ENCODE results near the gene PLSCR2. TPM values are rescaled to one million over a fixed set of nuclear protein-coding genes. Genes with fewer than 3 reads are reported as not detected.

PLSCR2 gene
- total RNA-seq, 1 experiment from 2014 or later, result not detected

DNA sequence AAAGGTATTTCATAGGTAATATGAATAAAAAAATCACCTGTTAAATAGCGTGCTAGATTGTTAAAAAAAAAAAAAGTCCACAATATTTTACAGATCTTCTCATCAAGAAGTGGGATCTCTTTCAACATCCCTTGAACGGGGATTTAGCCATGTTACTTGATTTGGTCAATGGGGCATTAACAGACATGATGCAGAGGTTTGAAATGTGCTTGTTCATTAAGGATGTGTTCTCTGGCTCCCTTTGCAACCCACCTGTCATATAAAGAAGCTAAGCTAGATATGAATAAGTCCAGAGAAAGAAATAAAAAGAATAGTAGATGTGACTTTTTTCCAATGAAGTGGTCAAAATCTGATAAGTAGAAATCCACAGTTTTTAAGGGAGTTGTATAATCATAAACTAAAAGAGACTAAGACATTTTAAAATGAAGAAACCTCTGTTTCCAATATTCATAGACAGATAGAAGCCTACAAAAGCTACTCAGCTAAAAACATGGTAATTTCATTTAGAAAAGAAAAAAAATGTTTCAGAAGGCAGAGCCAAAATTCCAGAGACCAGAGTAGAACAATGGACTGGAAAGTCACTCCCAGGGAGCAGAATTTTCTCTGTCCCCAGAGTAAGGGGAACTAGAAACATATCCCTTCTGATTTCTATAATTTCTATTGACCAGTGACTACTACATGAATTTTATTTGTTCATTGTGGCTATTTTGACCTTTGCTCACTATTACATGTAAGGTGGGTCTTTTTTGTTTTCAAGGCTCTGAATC is 79.2 kb downstream of the PLSCR2 start:
- POLR2A ChIA-PET (ENCODE audit: low non-redundant PET), result no interaction called here

DNA sequence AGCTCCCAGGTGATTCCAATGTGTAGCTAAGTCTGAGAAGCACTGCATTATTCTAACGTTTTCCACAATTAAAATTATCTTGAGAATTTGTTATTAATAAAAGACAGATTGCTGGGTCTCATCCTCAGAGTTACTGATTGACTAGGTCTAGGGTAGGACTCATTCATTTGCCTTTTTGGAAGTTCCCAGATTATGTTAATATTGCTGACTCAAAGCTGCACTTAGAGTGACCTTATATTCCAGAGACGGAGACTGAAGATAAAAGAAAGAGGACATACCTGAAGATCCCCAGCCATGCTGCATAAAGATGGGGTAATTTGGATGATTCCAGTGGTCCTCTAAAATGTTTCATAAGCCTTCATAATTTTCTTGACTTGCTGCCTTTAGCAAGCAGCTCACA is 81.8 kb downstream of the PLSCR2 start:
- ChIA-PET CTCF (no interaction called here), POLR2A (ENCODE audit: low non-redundant PET) (no interaction called here)
- Histone ChIP-seq H3K36me3 (ENCODE audit: insufficient read depth, low read length, poor library complexity, severe bottlenecking) (no peaks in the 10 kb centered on the region), H3K4me1 (ENCODE audit: insufficient read depth, low read length, poor library complexity, severe bottlenecking) (no peaks in the 10 kb centered on the region), H3K9me3 (ENCODE audit: low read depth, low read length, poor library complexity, severe bottlenecking) (no peaks in the 10 kb centered on the region), H3K27me3 (replicated peaks; ENCODE audit: insufficient read depth, low read depth, low read length, poor library complexity) (no peaks in the 10 kb centered on the region), H3K4me3 (ENCODE audit: low read depth, low read length, poor library complexity, severe bottlenecking) (no peak overlapping the region), H3K27ac (ENCODE audit: low read depth, low read length, poor library complexity, severe bottlenecking) (no peak overlapping the region)
- no peak for TF ChIP-seq CTCF (conservative IDR thresholded peaks at IDR 0.05; ENCODE audit: low read depth, low read length)
- no peak for TF ChIP-seq EZH2 (IDR thresholded peaks at IDR 0.05; ENCODE audit: borderline replicate concordance, low read depth, low read length, poor library complexity, severe bottlenecking)
- no TSS peak for BruUV-seq (replicated peaks)
- intact Hi-C loops (cut with micrococcal nuclease; ENCODE audit: unreplicated experiment), result no loop called here
- DNase-seq (ENCODE audit: low spot score), result no peak

More for the DNA sequence above, 79.2 kb downstream of the PLSCR2 start:
- no peak for DNase-seq (ENCODE audit: low spot score)
- CTCF ChIA-PET, result no interaction called here
- Histone ChIP-seq H3K27ac (ENCODE audit: low read depth, low read length, poor library complexity, severe bottlenecking) (no peak overlapping the region), H3K27me3 (replicated peaks; ENCODE audit: insufficient read depth, low read depth, low read length, poor library complexity) (no peaks in the 10 kb centered on the region), H3K36me3 (ENCODE audit: insufficient read depth, low read length, poor library complexity, severe bottlenecking) (no peaks in the 10 kb centered on the region), H3K4me3 (ENCODE audit: low read depth, low read length, poor library complexity, severe bottlenecking) (no peak overlapping the region), H3K4me1 (ENCODE audit: insufficient read depth, low read length, poor library complexity, severe bottlenecking) (no peaks in the 10 kb centered on the region), H3K9me3 (ENCODE audit: low read depth, low read length, poor library complexity, severe bottlenecking) (no peaks in the 10 kb centered on the region)
- intact Hi-C loops (cut with micrococcal nuclease; ENCODE audit: unreplicated experiment), result no loop called here
- TF ChIP-seq EZH2 (IDR thresholded peaks at IDR 0.05; ENCODE audit: borderline replicate concordance, low read depth, low read length, poor library complexity, severe bottlenecking), result no peak
- TF ChIP-seq CTCF (conservative IDR thresholded peaks at IDR 0.05; ENCODE audit: low read depth, low read length), result no peak
- no TSS peak for BruUV-seq (replicated peaks)

DNA sequence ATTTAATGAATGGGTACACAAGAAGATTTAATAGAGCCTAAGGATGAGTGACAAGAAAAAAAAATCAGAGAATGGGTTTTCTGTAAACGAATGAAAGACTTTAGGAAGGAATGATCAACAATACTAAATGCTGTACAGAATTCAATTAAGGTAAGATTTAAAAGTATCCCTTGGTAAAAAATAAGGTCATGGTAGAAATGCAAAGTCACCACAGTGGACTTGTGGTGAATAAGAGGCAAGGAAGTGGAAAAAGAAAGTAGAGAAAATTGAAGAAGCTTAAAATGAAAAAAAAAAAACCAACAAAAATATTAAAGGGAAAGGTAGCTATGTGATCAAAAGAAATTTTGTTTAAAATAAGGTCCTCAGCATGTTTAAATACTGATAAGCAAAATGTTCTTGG is 82.4 kb downstream of the PLSCR2 start:
- Histone ChIP-seq H3K27ac (ENCODE audit: low read depth, low read length, poor library complexity, severe bottlenecking) (no peak overlapping the region), H3K4me1 (ENCODE audit: insufficient read depth, low read length, poor library complexity, severe bottlenecking) (no peaks in the 10 kb centered on the region), H3K4me3 (ENCODE audit: low read depth, low read length, poor library complexity, severe bottlenecking) (no peak overlapping the region), H3K27me3 (replicated peaks; ENCODE audit: insufficient read depth, low read depth, low read length, poor library complexity) (no peaks in the 10 kb centered on the region), H3K36me3 (ENCODE audit: insufficient read depth, low read length, poor library complexity, severe bottlenecking) (no peaks in the 10 kb centered on the region), H3K9me3 (ENCODE audit: low read depth, low read length, poor library complexity, severe bottlenecking) (no peaks in the 10 kb centered on the region)
- DNase-seq (ENCODE audit: low spot score), result no peak
- no TSS peak for BruUV-seq (replicated peaks)
- TF ChIP-seq CTCF (conservative IDR thresholded peaks at IDR 0.05; ENCODE audit: low read depth, low read length), result no peak
- TF ChIP-seq EZH2 (IDR thresholded peaks at IDR 0.05; ENCODE audit: borderline replicate concordance, low read depth, low read length, poor library complexity, severe bottlenecking), result no peak
- ChIA-PET POLR2A (ENCODE audit: low non-redundant PET) (no interaction called here), CTCF (no interaction called here)
- intact Hi-C loops (cut with micrococcal nuclease; ENCODE audit: unreplicated experiment), result no loop called here
